Amniotic epithelial cell (primary cell): ENCODE results near the gene NRXN3.
A peak's percentile ranks its signal among the peaks of the same experiment; 100 is the strongest.
"Not testable (repeated sequence)": the region's sequence is repeated elsewhere in the genome, so short reads cannot be mapped to it uniquely, and the experiment has no call there.

Experiments used
- DNase-seq: peaks from one replicate; pipeline ENCODE4 v3.0.0-alpha.2; 2010; ENCODE audit warnings: low read depth

Gene NRXN3

DNA sequence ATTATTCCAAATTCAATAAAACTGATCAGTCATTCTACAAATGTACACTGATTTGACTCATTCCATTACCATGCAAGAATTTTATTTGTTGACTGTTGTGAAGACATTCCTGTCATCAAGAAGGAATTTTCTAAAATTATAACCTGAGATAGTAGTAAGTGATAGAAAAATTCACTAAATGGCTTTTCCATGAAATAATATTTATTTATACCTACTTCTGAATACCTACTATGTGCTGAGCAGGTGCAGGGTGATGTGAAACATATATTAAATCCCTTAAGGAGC, 841.7 kb downstream of the NRXN3 start:
- peak; percentile 27 for DNase-seq

DNA sequence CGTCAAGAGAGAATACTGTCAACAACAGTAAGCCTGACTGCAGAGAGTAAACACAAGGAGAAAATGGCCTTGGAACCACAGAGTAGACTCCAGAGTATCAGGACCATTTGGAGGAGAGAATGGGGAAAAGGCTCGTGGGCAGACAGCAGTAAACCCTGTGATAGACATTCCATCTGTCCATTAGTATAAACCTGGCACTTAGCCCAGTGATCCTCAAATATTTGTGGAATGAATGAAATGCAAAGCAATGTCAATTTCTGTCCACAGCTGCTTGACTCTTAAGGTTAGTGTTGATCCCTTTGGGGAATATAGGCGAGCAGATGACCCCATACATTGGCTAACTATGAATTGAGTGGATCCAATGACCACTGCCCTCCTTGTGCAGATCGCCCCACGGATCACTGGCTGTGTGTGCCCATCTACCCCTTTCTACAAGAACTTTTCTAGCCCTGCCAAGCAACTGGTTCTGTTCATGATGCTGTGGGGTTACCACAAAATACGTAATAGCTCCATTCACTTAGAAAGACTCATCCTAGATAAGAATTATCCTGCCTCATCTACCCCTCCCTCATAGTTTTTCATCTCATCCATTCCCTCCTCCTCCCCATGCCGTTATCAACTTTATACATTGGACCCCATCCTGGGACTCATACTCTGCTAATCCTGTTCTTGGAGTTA, 846.8 kb downstream of the NRXN3 start:
- DNase-seq, result peak; percentile 97

DNA sequence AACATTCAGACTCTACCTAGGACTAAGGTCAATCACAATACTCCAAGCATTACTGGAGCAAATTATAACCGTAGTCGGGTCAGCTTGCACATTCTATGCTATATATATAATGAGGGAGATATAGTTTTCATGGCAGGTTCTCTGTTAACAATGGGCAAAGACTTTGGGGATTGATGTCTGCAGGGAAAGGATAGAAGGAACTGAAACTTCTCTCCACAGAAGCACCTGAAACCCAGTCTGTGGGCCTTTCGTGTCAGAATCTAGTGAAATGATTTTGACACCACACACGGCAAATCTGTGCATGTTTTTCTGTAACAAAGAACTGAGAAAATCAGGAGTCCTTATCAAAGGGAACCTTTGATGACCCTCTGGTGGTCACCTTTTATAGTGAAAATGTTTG, 847.4 kb downstream of the NRXN3 start:
- DNase-seq, result no peak

DNA sequence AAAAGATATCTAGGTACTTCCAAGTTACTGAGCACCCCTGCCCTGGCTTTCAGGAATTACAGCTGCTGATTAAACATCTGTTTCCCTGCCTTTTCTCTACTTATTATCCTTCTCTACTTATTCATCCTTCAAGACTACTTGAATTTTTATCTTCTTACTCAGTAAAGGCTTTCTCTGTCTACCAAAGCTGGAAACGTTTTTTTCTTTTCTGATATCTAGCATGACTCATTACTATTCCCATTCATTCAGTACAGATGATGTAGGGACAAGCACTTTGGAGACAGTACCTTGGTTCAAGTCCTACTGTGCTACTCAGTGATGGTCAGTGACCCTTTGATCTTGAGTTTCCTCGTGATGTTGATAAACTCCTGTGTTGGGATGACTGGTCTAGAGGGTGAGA, 848.7 kb downstream of the NRXN3 start:
- peak; percentile 82 for DNase-seq

DNA sequence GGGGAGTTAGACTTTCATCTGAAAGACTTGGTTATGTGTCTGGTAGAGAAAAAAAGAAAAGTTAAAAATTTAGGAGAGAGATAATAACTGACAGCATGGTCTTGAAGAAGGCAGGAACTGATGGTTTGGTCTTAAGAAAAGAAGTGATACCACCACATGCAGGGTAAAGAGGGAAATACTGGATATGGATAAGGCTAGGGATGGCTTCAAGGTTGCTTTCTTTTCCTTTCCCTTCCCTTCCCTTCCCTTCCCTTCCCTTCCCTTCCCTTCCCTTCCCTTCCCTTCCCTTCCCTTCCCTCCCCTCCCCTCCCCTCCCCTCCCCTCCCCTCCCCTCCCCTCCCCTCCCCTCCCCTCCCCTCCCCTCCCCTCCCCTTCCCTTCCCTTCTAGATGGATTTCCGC, 849.7 kb downstream of the NRXN3 start:
- DNase-seq, result not testable (repeated sequence)

DNA sequence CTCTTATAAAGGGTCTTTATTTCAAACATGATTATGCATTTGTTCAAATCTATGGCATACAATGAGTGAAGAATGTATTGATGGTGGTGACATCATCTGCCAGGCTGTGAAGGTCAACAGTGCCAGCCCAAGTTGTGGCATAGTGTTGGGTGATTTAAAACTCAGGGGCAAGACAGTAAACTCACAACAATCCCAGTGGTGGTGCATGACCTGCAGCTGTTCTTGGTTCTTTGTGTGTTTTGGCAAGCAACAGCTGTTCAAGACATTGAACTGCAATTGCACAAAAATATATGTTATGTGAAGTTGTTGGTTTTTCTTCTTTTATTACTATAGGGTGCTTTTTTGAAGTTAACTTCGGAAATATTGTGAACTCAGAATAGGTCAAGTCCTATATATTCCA, 851.6 kb downstream of the NRXN3 start:
- DNase-seq, result no peak

DNA sequence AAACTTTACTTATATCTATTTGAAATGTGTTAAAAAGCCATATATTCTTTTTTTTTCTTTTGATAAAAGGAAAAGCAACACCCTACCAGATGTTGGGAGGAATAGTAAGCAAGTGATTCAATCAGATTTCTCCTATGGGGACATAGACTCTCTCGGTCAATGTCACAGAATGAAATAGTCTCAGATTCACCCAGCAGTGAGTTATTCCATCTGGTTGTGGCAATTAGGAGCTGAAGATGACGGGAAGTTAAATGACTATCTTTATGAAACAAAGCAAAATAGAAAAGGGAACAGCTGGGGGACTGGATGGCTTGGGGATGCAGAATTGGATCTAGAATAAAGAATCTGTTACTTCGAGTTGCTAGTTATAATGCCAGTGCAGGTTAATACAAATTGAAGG, 857.0 kb downstream of the NRXN3 start:
- no peak for DNase-seq

DNA sequence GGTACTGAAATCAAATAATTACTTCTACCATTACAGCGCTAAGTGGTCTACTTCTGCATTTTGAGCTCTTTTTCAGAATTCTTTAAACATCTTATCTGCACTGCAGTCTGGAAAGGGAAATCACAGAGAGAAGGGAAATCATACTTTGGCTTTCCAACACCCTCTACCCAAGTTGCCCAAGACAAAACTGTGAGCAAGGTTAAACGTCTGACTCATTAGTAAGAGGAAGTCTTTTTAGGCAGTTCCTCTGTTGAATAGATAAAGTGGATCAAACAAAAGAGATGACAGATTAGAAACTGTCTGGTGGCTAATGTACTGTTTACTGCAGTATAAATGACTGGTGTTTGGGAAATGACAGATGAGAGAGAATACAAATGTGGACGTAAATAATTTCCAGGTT, 858.1 kb downstream of the NRXN3 start:
- DNase-seq, result peak; percentile 25

DNA sequence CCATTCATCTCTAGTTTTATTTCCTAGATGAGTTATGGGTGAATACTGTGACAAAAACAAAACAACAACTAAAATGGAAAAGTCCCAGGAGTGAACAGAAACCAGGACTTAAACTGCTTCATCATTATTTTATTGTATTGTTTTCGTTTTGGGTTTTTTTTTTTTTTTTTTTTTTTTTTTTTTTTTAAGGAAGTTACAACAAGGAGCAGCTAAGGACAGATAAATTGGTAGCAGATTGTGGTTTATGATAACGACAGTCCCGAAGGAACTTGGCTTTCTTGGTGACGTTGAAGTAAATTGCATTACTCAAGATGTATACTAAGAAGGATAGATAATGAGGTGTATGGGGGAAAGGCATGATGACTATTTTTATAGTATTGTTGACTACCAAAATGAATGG, 866.3 kb downstream of the NRXN3 start:
- DNase-seq, result no peak

DNA sequence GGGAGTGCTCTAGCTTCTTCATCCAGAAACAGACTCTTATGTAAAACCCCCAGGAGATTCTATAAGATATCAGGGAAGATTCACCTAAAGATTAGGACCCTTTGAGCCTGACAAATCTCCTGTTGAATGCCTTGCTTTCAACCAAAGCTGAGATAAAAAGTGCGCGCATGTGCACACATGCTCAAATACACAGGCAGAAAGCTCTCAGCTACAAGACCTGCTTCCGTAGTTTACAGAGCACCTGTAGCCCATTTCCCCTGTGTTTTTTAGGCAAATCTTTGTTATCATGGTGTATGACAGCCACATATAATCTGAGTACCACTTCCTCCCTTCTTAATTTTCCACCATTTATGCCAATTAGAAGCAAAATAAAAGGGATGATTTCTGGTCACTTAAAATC, 866.9 kb downstream of the NRXN3 start:
- DNase-seq, result no peak

DNA sequence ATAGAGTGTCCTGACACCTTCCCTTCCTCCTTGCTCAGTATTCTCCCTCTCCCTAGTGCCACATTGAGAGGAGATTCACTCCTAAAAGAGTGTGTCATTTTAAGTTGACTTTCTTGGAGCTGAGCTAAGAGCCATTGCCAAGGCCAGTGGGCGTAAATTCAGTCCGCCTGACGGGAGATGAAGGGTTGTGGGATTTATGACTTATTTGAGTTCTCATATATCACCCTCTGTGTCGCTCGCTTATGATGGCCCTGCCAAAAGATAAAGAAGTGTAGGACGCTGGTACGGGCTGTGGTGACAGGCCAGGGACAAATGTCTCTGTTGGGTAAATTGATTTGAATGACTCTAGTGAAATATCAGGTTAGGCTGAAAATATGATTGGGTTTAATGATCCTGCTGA, 867.4 kb downstream of the NRXN3 start:
- no peak for DNase-seq

DNA sequence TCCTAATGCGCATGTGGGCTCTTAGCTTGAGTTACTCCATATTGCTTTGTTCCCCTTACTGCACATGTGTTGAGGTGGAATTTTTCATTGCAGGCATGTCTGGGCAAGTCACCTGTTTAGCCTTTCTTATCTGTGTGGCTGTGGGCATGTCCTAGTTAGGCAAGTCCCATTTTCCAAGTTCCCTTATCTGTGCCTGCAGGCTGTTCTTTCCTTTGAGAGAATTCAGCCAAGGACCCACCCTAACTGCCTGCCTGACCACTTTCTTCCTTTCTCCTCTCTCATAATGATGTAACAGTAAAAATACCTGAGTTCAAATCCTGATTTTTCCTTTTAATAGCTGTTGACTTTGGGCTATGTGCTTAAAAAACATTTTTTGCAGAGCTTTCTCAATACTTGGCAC, 870.6 kb downstream of the NRXN3 start:
- no peak for DNase-seq

DNA sequence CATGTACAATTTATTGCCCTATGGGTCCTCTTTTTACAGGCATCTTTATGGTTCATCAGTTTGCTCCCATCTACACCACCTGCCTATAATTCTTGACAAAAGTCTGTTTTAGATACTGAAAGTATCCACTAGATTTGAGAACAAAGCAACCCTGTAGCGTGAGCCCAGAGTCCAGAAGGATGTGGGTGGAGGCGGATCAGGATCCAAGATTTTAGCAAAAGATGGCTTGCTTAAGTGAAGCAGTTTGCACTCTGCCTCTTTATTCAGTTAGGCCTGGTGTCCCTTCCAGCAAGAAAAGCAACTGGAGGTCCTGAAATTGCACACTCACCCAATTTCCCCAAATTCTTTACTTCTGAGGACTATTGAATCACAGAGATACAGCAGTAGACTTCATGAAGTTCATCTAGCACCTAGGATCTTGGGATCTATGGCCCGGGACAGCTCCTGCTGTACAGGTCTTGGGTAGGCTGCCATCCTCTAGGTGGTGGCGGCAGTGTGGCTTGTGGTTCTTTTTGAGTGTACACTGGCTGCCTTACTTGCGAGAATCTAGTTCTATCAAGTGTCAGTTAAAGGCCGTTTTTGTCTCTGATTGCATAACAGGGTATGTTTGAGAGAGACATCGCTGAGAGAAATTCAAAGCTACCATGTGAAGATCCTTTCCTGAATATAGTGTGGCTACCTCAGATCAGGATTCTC, 873.2 kb downstream of the NRXN3 start:
- no peak for DNase-seq

DNA sequence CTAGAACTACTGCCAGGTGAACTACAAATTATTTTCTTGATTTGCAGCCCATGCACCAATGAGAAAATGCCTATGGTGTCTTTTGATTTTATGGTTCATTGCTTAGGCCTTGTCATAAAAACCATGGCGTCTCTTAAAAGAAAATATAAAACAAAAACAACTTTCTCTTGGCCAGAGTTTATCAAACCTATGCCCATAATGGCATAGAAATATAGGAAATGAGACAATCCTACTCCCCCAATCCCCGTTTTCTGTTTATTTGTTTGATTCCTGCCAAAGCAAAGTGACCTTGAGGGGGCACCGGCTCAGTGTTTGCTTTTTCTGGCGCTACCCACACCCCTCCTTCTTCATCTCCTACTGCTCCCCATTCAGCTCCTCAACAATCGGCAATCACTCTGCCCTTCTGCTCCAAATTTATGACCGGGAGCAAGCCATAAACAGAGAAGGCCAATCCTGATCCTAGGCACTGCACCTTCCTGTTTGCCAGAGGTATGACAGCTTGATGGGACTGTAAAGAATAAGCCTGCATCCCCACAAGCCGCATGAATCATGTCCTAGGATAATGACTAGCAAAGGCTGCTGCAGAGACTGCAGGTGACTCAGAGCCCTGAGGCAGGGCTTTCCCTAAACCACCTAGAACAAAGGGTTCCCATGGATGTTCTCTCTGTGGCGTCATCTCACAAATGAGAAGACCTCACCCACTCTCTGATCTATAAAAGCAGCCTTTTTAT, 874.9 kb downstream of the NRXN3 start:
- peak; percentile 92 for DNase-seq

DNA sequence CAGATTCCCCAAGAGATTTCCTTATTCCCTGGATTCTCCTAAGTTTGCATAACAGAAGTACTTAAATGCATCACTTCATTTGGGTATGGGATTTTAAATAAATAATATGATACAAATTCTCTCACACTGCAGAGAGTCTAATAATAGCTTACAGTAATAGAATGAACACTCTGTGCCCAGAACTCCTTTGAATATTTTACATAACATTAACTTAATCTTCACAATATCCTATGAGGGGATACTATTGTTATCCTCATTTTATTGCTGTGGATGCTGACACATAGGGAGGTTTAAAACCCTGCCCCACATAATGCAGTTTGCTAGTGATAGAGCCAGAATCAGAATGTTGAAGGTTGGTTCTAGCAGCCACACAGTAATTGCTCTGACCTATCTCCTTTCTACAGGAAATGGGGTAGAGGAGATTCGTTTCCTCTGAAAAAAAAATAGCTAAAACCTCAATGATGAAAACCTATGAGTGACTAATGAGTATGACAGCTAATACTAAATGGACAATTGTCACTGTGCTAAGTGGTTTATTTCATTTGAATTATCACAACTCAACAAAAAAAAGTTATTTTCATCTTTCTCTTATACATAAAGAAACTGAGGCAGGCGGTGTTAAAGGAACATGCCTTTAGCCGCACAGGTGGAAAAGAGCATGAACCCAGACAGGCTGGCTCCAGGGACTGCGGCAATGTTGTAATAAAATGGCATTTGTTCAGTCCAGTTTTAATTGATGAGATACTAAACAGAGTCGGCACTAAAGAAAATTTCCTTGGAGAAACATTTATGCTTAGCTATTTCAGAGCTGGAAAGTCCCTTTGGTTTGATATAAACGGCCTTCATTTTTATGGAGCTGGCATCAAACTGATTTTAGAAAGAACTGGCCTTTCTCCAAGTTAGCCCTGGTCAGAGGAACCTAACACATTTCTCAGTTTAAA, 880.9 kb downstream of the NRXN3 start:
- no peak for DNase-seq

DNA sequence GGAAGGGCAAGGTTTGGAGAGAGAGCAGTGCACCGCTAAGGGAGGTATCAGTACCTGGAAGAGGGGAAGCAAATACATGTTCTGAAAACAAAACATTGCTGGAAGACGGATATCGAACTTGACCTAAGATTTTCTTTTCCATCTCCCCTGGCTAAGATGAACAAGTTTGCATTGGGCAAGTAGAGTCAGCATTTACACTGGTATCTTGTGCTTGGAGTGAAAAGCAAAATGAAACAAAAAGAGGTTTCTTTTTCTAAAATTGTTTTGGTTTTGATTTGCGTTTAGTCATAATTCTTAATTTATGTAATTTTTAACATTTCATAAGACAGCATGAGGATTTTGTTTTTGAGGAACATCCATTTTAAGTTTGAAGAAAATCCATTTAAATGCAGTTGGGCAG, 881.6 kb downstream of the NRXN3 start:
- DNase-seq, result no peak

DNA sequence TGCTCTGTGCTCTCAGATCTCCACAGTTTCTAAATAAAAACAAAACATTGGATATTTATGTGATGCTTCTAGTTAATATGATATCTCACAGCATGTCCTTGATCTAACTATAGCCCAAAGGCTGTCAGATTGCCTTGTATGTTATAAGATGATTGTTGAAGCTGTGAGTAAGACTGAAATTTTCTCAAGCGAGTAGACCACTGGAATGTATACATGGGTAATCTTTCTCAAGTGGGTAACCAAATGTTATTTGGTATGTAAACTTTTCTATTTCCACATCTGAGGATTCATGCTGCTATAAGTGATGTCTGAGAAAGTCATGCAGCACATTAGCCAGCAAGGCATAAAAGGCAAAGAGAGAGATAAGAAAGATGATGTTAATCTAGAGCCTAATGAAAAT, 886.7 kb downstream of the NRXN3 start:
- peak; percentile 94 for DNase-seq

DNA sequence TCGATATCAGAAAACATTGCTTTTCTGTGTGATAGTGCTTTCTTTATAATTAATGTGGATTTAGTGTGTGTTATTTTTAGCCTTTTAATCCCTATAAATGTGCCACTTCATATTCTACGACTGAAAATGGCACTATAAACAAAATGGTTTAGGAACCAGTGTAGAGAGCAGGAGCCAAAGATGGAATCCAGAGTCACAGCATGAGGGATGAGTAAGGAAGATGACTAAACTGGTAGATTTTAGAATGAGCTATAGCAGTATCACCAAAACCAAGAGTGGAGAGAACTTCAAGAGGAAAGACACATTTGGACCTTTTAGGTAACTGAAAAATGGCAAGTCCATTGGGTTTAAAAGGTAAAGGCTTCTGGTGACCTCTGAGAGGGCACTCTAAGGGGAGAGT, 887.2 kb downstream of the NRXN3 start:
- peak; percentile 43 for DNase-seq

DNA sequence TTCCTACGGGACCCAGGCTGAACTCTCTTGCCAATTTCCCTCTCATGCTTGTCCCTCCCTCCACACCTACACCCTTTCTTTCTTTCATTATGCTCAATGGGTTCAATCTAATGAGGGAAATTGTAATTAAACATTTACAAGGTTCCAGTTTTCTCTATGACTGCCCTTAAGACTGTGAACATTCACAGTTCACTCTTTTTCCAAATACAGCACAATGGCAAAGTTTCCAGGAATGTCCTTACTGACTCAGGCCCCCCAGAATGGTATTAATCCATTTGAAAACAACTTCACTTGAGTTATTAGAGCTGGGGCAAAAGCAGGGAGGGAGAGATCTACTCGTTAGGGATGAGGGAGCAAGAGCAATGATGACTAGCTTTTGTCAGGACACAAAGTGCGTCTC, 892.1 kb downstream of the NRXN3 start:
- no peak for DNase-seq

DNA sequence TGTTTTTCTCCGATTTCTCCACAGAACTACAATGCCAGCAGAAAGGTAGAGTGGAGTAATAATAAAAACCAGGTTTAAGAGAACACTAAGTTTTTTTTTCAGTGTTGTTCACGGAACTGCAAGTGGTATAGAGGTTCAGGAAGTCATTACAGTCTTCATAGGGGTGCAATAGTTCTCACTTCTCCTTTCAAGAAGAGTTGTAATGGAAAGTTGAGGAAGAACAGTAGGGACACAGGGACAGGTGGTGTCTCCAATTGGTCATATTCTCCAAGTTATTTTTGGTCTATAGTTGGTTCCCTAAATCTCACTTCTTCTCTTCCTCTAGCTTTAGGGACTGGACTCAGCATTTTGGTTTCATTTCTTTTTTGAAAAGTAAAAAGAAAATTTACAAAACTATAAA, 894.0 kb downstream of the NRXN3 start:
- no peak for DNase-seq

DNA sequence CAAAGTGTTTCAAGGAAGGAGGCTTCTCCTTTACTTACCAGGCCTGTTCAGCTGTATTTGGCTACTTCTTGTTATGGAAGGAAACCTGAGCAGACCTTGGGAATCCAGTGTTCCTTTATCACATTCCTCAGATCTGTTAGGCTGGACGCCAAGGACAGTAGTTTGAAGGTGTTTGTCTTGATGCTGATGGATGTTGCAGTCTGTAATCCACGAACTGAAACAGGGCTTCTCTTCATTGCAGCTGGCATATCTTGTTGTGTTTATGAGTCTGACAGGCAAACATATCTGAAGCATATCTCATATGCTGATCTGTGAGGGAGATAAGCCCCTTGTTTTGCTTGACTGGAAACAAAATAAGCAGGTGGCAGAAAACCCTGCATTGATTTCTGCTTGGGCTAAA, 904.3 kb downstream of the NRXN3 start:
- DNase-seq, result peak; percentile 60

DNA sequence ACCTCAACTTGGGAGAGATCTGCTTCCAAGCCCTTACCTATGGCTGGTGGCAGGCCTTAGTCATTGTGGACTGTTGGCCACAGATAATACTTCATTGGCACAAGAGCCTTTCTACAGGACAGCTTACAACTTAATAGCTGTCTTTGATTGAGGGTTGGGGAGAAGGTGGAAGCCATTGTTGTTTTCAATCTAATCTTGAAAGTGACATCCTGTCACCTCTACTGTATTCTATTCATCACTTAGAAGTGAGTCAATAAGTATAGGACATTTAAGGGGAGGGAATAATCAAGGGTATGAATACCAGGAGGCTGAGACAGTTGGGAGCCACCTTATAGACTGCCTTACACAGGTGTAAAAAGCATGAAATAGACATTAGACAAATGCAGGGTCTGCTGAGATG, 906.3 kb downstream of the NRXN3 start:
- DNase-seq, result no peak

DNA sequence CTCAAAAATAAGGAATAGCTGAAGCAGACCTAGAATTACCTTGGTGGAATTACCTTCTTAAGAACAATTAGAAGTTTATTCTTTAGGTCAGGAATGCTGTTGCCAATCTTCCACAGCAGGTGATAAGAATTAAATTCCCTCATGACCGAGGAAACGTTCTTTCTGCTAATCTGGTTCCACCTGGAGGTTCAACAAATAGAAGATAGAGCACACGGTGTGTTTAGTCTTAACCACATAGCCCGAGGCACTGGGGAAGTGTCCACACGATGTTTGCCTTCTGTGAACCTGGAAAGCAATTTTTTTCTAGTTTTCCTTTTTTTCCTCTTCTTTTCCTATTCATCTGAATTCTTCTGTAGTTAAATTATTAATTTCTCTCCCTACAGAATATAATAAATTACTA, 906.9 kb downstream of the NRXN3 start:
- DNase-seq, result no peak
